CD4-positive, alpha-beta T cell treated with Interferon gamma for 1 hour (primary cell): Measurements from ENCODE around the gene NCS1.

Experiments
- DNase-seq: peaks from one replicate; pipeline ENCODE4 v3.0.0-alpha.2; 2020

Gene NCS1

GRCh38 chr9:130196643-130197042 is 24.4 kb downstream of the NCS1 start:
- DNase-seq = no peak

GRCh38 chr9:130197386-130197785 is 25.2 kb downstream of the NCS1 start:
- DNase-seq = no peak

- no peak for DNase-seq
Observed at GRCh38 chr9:130197888-130198287, 25.7 kb downstream of the NCS1 start.

GRCh38 chr9:130198501-130199179 is 26.4 kb downstream of the NCS1 start:
- DNase-seq = no peak

GRCh38 chr9:130199605-130200004 is 27.4 kb downstream of the NCS1 start:
- DNase-seq = no peak

- no peak for DNase-seq
Observed at GRCh38 chr9:130200038-130200849, 28.0 kb downstream of the NCS1 start.

- no peak for DNase-seq
Observed at GRCh38 chr9:130201399-130201873, 29.2 kb downstream of the NCS1 start.

GRCh38 chr9:130201974-130202373 is 29.8 kb downstream of the NCS1 start:
- DNase-seq = no peak

- no peak for DNase-seq
Observed at GRCh38 chr9:130204341-130204740, 32.1 kb downstream of the NCS1 start.

GRCh38 chr9:130204959-130205358 is 32.8 kb downstream of the NCS1 start:
- DNase-seq = no peak

GRCh38 chr9:130205912-130206311 is 33.7 kb downstream of the NCS1 start:
- no peak for DNase-seq

- no peak for DNase-seq
Observed at GRCh38 chr9:130206579-130206978, 34.4 kb downstream of the NCS1 start.

- DNase-seq = no peak
Observed at GRCh38 chr9:130207241-130207992, 35.2 kb downstream of the NCS1 start.

GRCh38 chr9:130208600-130209347 is 36.6 kb downstream of the NCS1 start:
- DNase-seq = no peak

- DNase-seq = no peak
Observed at GRCh38 chr9:130209422-130209821, 37.2 kb downstream of the NCS1 start.

- DNase-seq = no peak
Observed at GRCh38 chr9:130211548-130212226, 39.5 kb downstream of the NCS1 start.

- DNase-seq = no peak
Observed at GRCh38 chr9:130212543-130213297, 40.5 kb downstream of the NCS1 start.

GRCh38 chr9:130213911-130214761 is 41.9 kb downstream of the NCS1 start:
- no peak for DNase-seq

GRCh38 chr9:130214776-130215340 is 42.7 kb downstream of the NCS1 start:
- DNase-seq = no peak
